A549 (cell line): Measurements from ENCODE around the gene DNAJA3. TPM values are rescaled to one million over a fixed set of nuclear protein-coding genes. Genes with fewer than 3 reads are reported as not detected.

ENCODE experiments used
- ATAC-seq, 2 experiments: fragments of 200-7000 bp in 1 of 2; fragments of >200 bp in 1 of 2; cut with Nextera tagmentation in 1 of 2; cut with Tn5 transposase in 1 of 2; 3 replicates each; pipeline versions ENCODE4 v1.8.0 to v1.9.1; 2018 to 2020; ENCODE audit warnings: mild to moderate bottlenecking in 1 of 2, moderate library complexity in 1 of 2
- CTCF ChIA-PET: fragments of 300-600 bp; sonication (Branson Sonifier 250); formaldehyde crosslinking; extraction: SDS; loops from one replicate; lab custom pipeline; 2021; ENCODE audit warnings: antibody characterized with exemption, inconsistent platforms; lab: Yijun Ruan, JAX
- POLR2A ChIA-PET: fragments of 350-600 bp; formaldehyde crosslinking; extraction: SDS; loops from one replicate; lab custom pipeline; 2021; ENCODE audit warnings: antibody characterized with exemption, inconsistent platforms; lab: Yijun Ruan, JAX
- DNase-seq, 2 experiments: peaks; one replicate each; pipeline versions ENCODE4 v3.0.0 to v3.0.0-alpha.2; 2011 to 2016; ENCODE audit warnings: low read depth in 1 of 2, low spot score in 1 of 2
- FAIRE-seq: peaks from 2 replicates; lab custom pipeline; 2011; peaks lifted over from hg19 to GRCh38; lab: Jason Lieb, UNC
- H3K27ac ChIP-seq, 2 experiments: fragments of >200 bp; sonication (Bioruptor Twin); formaldehyde crosslinking; 3 replicates each; pipeline ENCODE4 v1.5.1; 2016 to 2017
- H3K4me1 ChIP-seq: fragments of >200 bp; sonication (Bioruptor Twin); formaldehyde crosslinking; 3 replicates; pipeline ENCODE4 v1.6.1; 2016
- H3K4me2 ChIP-seq: fragments of >200 bp; sonication (Bioruptor Twin); formaldehyde crosslinking; 3 replicates; pipeline ENCODE4 v1.6.1; 2016
- H3K4me3 ChIP-seq: fragments of >200 bp; sonication (Bioruptor Twin); formaldehyde crosslinking; 3 replicates; pipeline ENCODE4 v1.5.1; 2016
- H3K9me3 ChIP-seq: fragments of >200 bp; sonication (Bioruptor Twin); formaldehyde crosslinking; 3 replicates; pipeline ENCODE4 v1.6.1; 2016
- BHLHE40 ChIP-seq: IDR thresholded peaks from 2 replicates; pipeline ENCODE4 v1.6.1; 2012; ENCODE audit warnings: low read depth, low read length, inconsistent platforms
- CBX2 ChIP-seq: fragments of 200-600 bp; sonication (generic); IDR thresholded peaks from 2 replicates; pipeline ENCODE4 v1.6.1; 2016; ENCODE audit warnings: low read depth, mild to moderate bottlenecking, borderline replicate concordance
- CBX8 ChIP-seq: fragments of 200-600 bp; sonication (generic); IDR thresholded peaks from 2 replicates; pipeline ENCODE4 v1.6.1; 2016
- CEBPB ChIP-seq, 2 experiments: fragments of >200 bp in 1 of 2; sonication (Bioruptor Twin) in 1 of 2; formaldehyde crosslinking in 1 of 2; IDR thresholded peaks; 2 replicates each; pipeline ENCODE4 v1.6.1; 2012 to 2016
- EP300 ChIP-seq, 2 experiments: fragments of >200 bp; sonication (Bioruptor Twin); formaldehyde crosslinking; IDR thresholded peaks; 2 replicates in 1 of 2; 3 replicates in 1 of 2; pipeline ENCODE4 v1.6.1; 2016 to 2017
- HDAC2 ChIP-seq: fragments of 200-600 bp; sonication (generic); IDR thresholded peaks from 2 replicates; pipeline ENCODE4 v1.6.1; 2016
- HEYL ChIP-seq: fragments of 250-450 bp; sonication (Bioruptor Pico); IDR thresholded peaks from 2 replicates; pipeline ENCODE4 v1.8.0; 2021; ENCODE audit warnings: mild to moderate bottlenecking, moderate library complexity
- HOXA7 ChIP-seq: fragments of 250-450 bp; sonication (Bioruptor Pico); IDR thresholded peaks from 2 replicates; pipeline ENCODE4 v1.5.0; 2020; ENCODE audit warnings: mild to moderate bottlenecking, moderate library complexity
- HOXB5 ChIP-seq: fragments of 250-450 bp; sonication (Bioruptor Pico); IDR thresholded peaks from 2 replicates; pipeline ENCODE4 v1.5.0; 2020; ENCODE audit warnings: mild to moderate bottlenecking, moderate library complexity
- KDM1A ChIP-seq: fragments of 200-600 bp; sonication (generic); IDR thresholded peaks from 2 replicates; pipeline ENCODE4 v1.6.1; 2016; ENCODE audit warnings: low read depth, mild to moderate bottlenecking
- MYC ChIP-seq: IDR thresholded peaks from 2 replicates; pipeline ENCODE4 v1.6.1; 2012; ENCODE audit warnings: mild to moderate bottlenecking, inconsistent platforms, low read length, improper control_type of control experiment, borderline replicate concordance
- NFE2L2 ChIP-seq: fragments of 150-350 bp; conservative IDR thresholded peaks from 2 replicates; pipeline ENCODE4 v1.6.1; 2014; ENCODE audit warnings: low read length
- NPAS2 ChIP-seq: fragments of 250-450 bp; sonication (Bioruptor Pico); IDR thresholded peaks from 2 replicates; pipeline ENCODE4 v1.8.0; 2022; ENCODE audit warnings: mild to moderate bottlenecking, moderate library complexity, borderline replicate concordance
- PHF8 ChIP-seq: fragments of 200-600 bp; sonication (generic); IDR thresholded peaks from 2 replicates; pipeline ENCODE4 v1.6.1; 2016; ENCODE audit warnings: low read depth, mild to moderate bottlenecking, antibody characterized with exemption, moderate library complexity, borderline replicate concordance
- POLR2AphosphoS2 ChIP-seq: conservative IDR thresholded peaks from 2 replicates; pipeline ENCODE4 v1.6.1; 2012; ENCODE audit warnings: low read length, improper control_type of control experiment, inconsistent platforms
- RARB ChIP-seq: fragments of 250-450 bp; sonication (Bioruptor Pico); IDR thresholded peaks from 2 replicates; pipeline ENCODE4 v1.8.0; 2021; ENCODE audit warnings: mild to moderate bottlenecking, moderate library complexity
- RNF2 ChIP-seq: fragments of 200-600 bp; sonication (generic); IDR thresholded peaks from 2 replicates; pipeline ENCODE4 v1.6.1; 2016; ENCODE audit warnings: low read depth, mild to moderate bottlenecking, antibody characterized with exemption, moderate library complexity, borderline replicate concordance
- SMC3 ChIP-seq: fragments of >200 bp; sonication (Bioruptor Twin); formaldehyde crosslinking; IDR thresholded peaks from 3 replicates; pipeline ENCODE4 v1.6.1; 2018; ENCODE audit warnings: inconsistent platforms
- TP53 ChIP-seq: fragments of 250-450 bp; sonication (Bioruptor Pico); IDR thresholded peaks from 2 replicates; pipeline ENCODE4 v1.5.0; 2021; ENCODE audit warnings: mild to moderate bottlenecking, moderate library complexity
- ZC3H11A ChIP-seq: fragments of 450-650 bp; IDR thresholded peaks from 2 replicates; pipeline ENCODE4 v1.6.1; 2014; ENCODE audit warnings: antibody characterized with exemption, mild to moderate bottlenecking
- WGBS: methylation state at CpG from one replicate; pipeline ENCODE4 v1.1.6; 2017; ENCODE audit errors: missing lambda C conversion rate; 5-methylcytosine and 5-hydroxymethylcytosine counted together
- polyA plus RNA-seq, 4 experiments: library from polyadenylated mRNA; depleted of rRNA in 3 of 4; stranded (reverse); fragments of >200 nt; fragmentation: RNase III in 1 of 4; extraction: RNeasy Plus Mini Kit Qiagen cat#74134 plus additional on column Dnase treatment in 1 of 4; gene quantifications; 2 replicates in 3 of 4; 3 replicates in 1 of 4; pipeline ENCODE4 v1.2.3, GENCODE V29; 2011 to 2017
- TF ChIP-seq, protein P1 (sequence below): IDR thresholded peaks from 2 replicates; pipeline ENCODE4 v1.6.1; 2012
- TF ChIP-seq, protein P2 (sequence below): fragments of 450-650 bp; IDR thresholded peaks from 2 replicates; pipeline ENCODE4 v1.6.1; 2014; ENCODE audit warnings: antibody characterized with exemption
- TF ChIP-seq, protein P3 (sequence below): IDR thresholded peaks from 2 replicates; pipeline ENCODE4 v1.6.1; 2012
- TF ChIP-seq, protein P4 (sequence below): fragments of 250-450 bp; sonication (Bioruptor Pico); IDR thresholded peaks from 2 replicates; pipeline ENCODE4 v1.5.0; 2021; ENCODE audit warnings: mild to moderate bottlenecking, moderate library complexity, borderline replicate concordance
- TF ChIP-seq, protein P5 (sequence below): fragments of 200-600 bp; sonication (generic); IDR thresholded peaks from 2 replicates; pipeline ENCODE4 v1.6.1; 2016; ENCODE audit warnings: antibody characterized with exemption, mild to moderate bottlenecking, moderate library complexity
- TF ChIP-seq, protein P6 (sequence below): fragments of 250-450 bp; sonication (Bioruptor Pico); IDR thresholded peaks from 2 replicates; pipeline ENCODE4 v1.5.0; 2020; ENCODE audit warnings: low read depth, mild to moderate bottlenecking, moderate library complexity

The DNAJA3 gene
- polyA plus RNA-seq, 2 of the 4 experiments (the other 2 are of a cell fraction) = 64.6 to 77.2 TPM

DNA sequence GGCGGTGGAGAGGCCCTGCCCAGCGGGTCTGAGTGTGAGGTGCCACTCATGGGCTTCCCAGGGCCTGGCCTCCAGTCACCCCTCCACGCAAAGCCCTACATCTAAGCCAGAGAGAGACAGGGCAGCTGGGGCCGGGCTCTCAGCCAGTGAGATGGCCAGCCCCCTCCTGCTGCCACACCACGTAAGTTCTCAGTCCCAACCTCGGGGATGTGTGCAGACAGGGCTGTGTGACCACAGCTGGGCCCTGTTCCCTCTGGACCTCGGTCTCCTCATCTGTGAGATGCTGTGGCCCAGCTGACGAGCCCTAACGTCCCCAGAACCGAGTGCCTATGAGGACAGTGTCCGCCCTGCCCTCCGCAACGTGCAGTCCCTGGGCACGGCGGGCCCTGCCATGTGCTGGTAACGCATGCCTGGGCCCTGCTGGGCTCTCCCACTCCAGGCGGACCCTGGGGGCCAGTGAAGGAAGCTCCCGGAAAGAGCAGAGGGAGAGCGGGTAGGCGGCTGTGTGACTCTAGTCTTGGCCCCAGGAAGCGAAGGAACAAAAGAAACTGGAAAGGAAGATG is 42.8 kb upstream of the DNAJA3 start:
- no peak for DNase-seq
- Histone ChIP-seq H3K4me3 (no peak overlapping the region), H3K27ac (no peak overlapping the region), H3K4me2 (no peak overlapping the region), H3K9me3 (no peaks in the 10 kb centered on the region), H3K4me1 (peaks cover 17% of the 10 kb centered on the region)
- no peak for FAIRE-seq
- no peak for TF ChIP-seq KDM1A
- TF ChIP-seq BHLHE40 = no peak
- no peak for TF ChIP-seq RNF2
- TF ChIP-seq, protein P1, sequence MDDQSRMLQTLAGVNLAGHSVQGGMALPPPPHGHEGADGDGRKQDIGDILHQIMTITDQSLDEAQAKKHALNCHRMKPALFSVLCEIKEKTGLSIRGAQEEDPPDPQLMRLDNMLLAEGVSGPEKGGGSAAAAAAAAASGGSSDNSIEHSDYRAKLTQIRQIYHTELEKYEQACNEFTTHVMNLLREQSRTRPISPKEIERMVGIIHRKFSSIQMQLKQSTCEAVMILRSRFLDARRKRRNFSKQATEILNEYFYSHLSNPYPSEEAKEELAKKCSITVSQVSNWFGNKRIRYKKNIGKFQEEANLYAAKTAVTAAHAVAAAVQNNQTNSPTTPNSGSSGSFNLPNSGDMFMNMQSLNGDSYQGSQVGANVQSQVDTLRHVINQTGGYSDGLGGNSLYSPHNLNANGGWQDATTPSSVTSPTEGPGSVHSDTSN = no peak
- no peak for TF ChIP-seq NFE2L2
- TF ChIP-seq POLR2AphosphoS2 = no peak
- no peak for TF ChIP-seq MYC
- TF ChIP-seq HOXA7 (CRISPR knock-in tag) = no peak
- TF ChIP-seq, protein P2, sequence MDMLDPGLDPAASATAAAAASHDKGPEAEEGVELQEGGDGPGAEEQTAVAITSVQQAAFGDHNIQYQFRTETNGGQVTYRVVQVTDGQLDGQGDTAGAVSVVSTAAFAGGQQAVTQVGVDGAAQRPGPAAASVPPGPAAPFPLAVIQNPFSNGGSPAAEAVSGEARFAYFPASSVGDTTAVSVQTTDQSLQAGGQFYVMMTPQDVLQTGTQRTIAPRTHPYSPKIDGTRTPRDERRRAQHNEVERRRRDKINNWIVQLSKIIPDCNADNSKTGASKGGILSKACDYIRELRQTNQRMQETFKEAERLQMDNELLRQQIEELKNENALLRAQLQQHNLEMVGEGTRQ = no peak
- TF ChIP-seq CBX2 = no peak
- TF ChIP-seq, protein P3, sequence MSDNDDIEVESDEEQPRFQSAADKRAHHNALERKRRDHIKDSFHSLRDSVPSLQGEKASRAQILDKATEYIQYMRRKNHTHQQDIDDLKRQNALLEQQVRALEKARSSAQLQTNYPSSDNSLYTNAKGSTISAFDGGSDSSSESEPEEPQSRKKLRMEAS = no peak
- TF ChIP-seq NPAS2 = no peak
- TF ChIP-seq SMC3 = no peak
- no peak for TF ChIP-seq HDAC2
- no peak for TF ChIP-seq CEBPB (IDR thresholded peaks at IDR 0.05)
- TF ChIP-seq CBX8 = no peak
- no peak for TF ChIP-seq EP300 (IDR thresholded peaks at IDR 0.05)
- no peak for TF ChIP-seq PHF8
- TF ChIP-seq RARB (CRISPR knock-in tag) = no peak
- TF ChIP-seq, protein P4, sequence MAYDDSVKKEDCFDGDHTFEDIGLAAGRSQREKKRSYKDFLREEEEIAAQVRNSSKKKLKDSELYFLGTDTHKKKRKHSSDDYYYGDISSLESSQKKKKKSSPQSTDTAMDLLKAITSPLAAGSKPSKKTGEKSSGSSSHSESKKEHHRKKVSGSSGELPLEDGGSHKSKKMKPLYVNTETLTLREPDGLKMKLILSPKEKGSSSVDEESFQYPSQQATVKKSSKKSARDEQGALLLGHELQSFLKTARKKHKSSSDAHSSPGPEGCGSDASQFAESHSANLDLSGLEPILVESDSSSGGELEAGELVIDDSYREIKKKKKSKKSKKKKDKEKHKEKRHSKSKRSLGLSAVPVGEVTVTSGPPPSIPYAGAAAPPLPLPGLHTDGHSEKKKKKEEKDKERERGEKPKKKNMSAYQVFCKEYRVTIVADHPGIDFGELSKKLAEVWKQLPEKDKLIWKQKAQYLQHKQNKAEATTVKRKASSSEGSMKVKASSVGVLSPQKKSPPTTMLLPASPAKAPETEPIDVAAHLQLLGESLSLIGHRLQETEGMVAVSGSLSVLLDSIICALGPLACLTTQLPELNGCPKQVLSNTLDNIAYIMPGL (CRISPR knock-in tag) = no peak
- ChIA-PET POLR2A (no interaction called here), CTCF (interaction anchor here (0.8 to 25.9 kb wide), 3 partner anchors 11 to 23 kb away, joined by 3 to 638 read pairs (median 47); no protein-coding TSS in a partner anchor)
- no peak for ATAC-seq
- 95% methylated on average over 18 of the region's 21 CpGs for WGBS

DNA sequence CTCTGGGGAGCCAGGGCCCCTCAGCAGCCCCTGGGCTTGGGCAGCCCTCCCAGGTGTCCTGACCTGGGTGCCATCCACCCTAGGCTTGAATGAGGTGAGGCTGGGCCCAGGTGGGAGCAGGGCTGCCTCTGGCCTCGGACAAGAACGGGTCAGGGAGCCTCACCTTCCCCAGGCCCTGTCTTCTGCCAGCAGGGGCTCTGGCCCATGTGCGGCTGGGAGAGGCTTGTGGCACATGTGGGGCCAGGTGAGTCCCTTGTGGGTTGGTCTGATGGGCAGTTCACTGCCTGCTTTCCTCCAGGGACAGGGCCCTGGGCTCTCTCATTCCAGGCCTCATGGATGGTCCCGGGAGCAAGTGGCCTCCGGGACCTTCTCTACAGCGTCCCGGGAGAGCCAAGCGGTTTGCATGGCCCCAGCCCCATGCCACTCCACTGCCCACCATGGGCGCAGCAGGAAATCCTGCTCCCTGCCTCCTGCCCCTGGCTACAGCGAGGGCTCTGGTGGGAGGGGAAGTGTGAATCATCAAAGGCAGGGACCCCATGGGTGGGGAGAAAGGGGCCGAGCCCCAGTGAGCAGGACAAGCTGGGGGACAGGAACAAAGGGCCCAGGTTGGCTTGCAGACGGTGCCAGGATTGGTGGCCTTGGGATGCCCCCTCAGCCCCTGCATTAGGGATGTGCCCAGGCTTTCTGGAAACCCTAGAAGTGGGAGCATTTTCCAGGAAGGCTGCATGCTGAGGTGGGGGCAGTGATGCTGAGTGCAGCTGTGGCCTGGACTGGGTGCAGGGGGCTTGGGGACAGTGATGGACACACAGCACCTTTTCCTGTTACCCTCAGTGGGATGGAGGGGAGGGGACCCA is 41.9 kb upstream of the DNAJA3 start:
- FAIRE-seq (no peak), ATAC-seq (no peak), DNase-seq (no peak)
- POLR2A ChIA-PET = no interaction called here
- 89% methylated on average over 11 of the region's 12 CpGs for WGBS
- CTCF ChIA-PET = interaction anchor here (25.9 to 32.6 kb wide), 2 partner anchors 19 to 22 kb away, joined by 638 to 833 read pairs; partner anchors contain the start of gene VASN
- Histone ChIP-seq H3K4me1 (peaks cover 16% of the 10 kb centered on the region; the same call in 2 of the 3 replicates), H3K4me3 (no peak overlapping the region), H3K4me2 (no peak overlapping the region), H3K27ac (no peak overlapping the region), H3K9me3 (no peaks in the 10 kb centered on the region)
- TF ChIP-seq, protein P2 = no peak
- TF ChIP-seq, protein P5, sequence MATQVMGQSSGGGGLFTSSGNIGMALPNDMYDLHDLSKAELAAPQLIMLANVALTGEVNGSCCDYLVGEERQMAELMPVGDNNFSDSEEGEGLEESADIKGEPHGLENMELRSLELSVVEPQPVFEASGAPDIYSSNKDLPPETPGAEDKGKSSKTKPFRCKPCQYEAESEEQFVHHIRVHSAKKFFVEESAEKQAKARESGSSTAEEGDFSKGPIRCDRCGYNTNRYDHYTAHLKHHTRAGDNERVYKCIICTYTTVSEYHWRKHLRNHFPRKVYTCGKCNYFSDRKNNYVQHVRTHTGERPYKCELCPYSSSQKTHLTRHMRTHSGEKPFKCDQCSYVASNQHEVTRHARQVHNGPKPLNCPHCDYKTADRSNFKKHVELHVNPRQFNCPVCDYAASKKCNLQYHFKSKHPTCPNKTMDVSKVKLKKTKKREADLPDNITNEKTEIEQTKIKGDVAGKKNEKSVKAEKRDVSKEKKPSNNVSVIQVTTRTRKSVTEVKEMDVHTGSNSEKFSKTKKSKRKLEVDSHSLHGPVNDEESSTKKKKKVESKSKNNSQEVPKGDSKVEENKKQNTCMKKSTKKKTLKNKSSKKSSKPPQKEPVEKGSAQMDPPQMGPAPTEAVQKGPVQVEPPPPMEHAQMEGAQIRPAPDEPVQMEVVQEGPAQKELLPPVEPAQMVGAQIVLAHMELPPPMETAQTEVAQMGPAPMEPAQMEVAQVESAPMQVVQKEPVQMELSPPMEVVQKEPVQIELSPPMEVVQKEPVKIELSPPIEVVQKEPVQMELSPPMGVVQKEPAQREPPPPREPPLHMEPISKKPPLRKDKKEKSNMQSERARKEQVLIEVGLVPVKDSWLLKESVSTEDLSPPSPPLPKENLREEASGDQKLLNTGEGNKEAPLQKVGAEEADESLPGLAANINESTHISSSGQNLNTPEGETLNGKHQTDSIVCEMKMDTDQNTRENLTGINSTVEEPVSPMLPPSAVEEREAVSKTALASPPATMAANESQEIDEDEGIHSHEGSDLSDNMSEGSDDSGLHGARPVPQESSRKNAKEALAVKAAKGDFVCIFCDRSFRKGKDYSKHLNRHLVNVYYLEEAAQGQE = no peak
- no peak for TF ChIP-seq TP53 (CRISPR knock-in tag)
- TF ChIP-seq BHLHE40 = no peak
- no peak for TF ChIP-seq RARB (CRISPR knock-in tag)
- no peak for TF ChIP-seq EP300 (IDR thresholded peaks at IDR 0.05)
- no peak for TF ChIP-seq HOXB5 (CRISPR knock-in tag)
- TF ChIP-seq, protein P6, sequence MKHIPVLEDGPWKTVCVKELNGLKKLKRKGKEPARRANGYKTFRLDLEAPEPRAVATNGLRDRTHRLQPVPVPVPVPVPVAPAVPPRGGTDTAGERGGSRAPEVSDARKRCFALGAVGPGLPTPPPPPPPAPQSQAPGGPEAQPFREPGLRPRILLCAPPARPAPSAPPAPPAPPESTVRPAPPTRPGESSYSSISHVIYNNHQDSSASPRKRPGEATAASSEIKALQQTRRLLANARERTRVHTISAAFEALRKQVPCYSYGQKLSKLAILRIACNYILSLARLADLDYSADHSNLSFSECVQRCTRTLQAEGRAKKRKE (CRISPR knock-in tag) = no peak
- no peak for TF ChIP-seq CBX2
- TF ChIP-seq HEYL = no peak
- no peak for TF ChIP-seq ZC3H11A
- TF ChIP-seq SMC3 = no peak
